ENCODE results near the gene BPI. TPM values are rescaled to one million over a fixed set of nuclear protein-coding genes. Genes with fewer than 3 reads are reported as not detected.

BPI gene
- total RNA-seq, 2 experiments from 2014 or later, result not detected

DNA sequence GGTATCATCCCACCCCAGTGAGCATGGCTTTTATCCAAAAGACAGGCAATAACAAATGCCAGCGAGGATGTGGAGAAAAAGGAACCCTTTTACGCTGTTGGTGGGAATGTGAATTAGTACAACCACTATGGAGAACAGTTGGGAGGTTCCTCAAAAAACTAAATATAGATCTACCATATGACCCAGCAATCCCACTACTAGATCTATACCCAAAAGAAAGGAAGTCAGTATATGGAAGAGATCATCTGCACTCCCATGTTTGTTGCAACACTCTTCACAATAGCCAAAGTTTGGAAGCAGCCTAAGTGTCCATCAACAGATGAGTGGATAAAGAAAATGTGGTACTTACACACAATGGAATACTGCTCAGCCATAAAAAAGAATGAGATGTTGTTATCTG, 37.5 kb upstream of the BPI start:
- Mint-ChIP-seq H3K27ac (no peak overlapping the region), H3K36me3 (ENCODE audit: low read depth) (no peaks in the 10 kb centered on the region), H3K4me3 (no peak overlapping the region), H3K27me3 (peaks cover 25% of the 10 kb centered on the region), H3K9me3 (no peaks in the 10 kb centered on the region), H3K4me1 (ENCODE audit: low read depth) (no peaks in the 10 kb centered on the region)
- intact Hi-C loops (cut with micrococcal nuclease), result no loop called here
- DNase-seq (no peak), ATAC-seq (no peak)
- CTCF ChIA-PET, result interaction anchor here (1.5 kb wide), 1 partner anchor 20 kb away, joined by 3 read pairs; no protein-coding TSS in a partner anchor
- POLR2A ChIA-PET, result no interaction called here
- TF ChIP-seq, protein P1, sequence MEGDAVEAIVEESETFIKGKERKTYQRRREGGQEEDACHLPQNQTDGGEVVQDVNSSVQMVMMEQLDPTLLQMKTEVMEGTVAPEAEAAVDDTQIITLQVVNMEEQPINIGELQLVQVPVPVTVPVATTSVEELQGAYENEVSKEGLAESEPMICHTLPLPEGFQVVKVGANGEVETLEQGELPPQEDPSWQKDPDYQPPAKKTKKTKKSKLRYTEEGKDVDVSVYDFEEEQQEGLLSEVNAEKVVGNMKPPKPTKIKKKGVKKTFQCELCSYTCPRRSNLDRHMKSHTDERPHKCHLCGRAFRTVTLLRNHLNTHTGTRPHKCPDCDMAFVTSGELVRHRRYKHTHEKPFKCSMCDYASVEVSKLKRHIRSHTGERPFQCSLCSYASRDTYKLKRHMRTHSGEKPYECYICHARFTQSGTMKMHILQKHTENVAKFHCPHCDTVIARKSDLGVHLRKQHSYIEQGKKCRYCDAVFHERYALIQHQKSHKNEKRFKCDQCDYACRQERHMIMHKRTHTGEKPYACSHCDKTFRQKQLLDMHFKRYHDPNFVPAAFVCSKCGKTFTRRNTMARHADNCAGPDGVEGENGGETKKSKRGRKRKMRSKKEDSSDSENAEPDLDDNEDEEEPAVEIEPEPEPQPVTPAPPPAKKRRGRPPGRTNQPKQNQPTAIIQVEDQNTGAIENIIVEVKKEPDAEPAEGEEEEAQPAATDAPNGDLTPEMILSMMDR (IDR thresholded peaks at IDR 0.05), result no peak

DNA sequence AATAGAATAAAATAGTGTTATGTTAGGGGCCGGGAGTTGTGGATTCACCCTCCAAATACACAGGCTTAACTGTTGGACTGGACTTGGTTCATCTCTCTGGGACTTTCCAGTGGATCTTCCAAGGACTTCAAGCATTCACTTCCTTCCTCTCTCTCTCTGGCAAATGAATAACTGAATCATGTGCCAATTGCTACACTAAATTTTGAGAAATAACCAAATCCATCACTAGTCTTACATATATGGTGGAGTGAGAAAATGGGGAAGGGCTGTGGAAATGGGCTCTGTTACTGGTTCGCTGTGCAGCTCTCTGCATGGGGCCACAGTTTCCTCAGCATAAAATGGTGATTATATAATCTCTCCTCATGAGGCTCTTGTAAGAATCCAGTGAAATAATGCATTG, 36.7 kb upstream of the BPI start:
- ChIA-PET CTCF (no interaction called here), POLR2A (no interaction called here)
- H3K4me3 Mint-ChIP-seq, result no peak overlapping the region
- no peaks in the 10 kb centered on the region for H3K9me3 Mint-ChIP-seq
- TF ChIP-seq, protein P1 (IDR thresholded peaks at IDR 0.05), result no peak
- H3K36me3 Mint-ChIP-seq (ENCODE audit: low read depth), result no peaks in the 10 kb centered on the region
- peaks cover 21% of the 10 kb centered on the region for H3K27me3 Mint-ChIP-seq
- intact Hi-C loops (cut with micrococcal nuclease), result no loop called here
- no peaks in the 10 kb centered on the region for H3K4me1 Mint-ChIP-seq (ENCODE audit: low read depth)
- H3K27ac Mint-ChIP-seq, result no peak overlapping the region
- ATAC-seq (no peak), DNase-seq (no peak)

DNA sequence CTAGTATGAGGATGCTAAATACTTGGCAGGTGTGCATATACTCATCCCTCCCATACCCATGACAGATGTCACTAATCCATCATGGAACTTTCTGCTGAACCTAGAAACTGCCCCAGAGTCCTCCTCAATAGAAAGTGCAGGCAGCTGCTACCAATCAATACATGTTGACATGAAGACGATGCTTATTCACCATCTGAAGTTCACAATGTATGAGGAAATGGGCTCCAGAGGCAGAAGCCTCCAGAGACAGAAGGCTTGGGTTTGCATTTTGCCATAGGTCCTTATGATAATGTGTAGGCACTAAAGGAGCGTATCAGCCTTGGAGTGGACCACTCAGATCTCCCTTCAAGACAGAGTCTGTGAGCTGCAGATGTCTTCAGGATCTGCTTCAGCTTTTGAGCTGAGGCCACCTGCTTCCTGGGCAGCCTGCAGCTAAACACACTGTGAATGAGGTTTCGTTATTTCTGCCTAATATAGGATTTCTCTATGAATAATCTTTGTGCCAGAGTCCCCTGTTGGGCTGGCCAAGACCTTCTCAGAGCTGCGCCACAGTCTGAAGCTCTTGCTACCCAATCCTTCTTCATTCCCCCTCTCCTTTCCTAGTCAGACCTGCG, 35.9 kb upstream of the BPI start:
- ChIA-PET CTCF (no interaction called here), POLR2A (no interaction called here)
- intact Hi-C loops (cut with micrococcal nuclease), result no loop called here
- ATAC-seq, result no peak
- Mint-ChIP-seq H3K27ac (no peak overlapping the region), H3K4me3 (no peak overlapping the region), H3K27me3 (peaks cover 17% of the 10 kb centered on the region), H3K9me3 (no peaks in the 10 kb centered on the region), H3K4me1 (ENCODE audit: low read depth) (no peaks in the 10 kb centered on the region), H3K36me3 (ENCODE audit: low read depth) (no peaks in the 10 kb centered on the region)
- TF ChIP-seq, protein P1 (IDR thresholded peaks at IDR 0.05), result no peak
- DNase-seq, result no peak

DNA sequence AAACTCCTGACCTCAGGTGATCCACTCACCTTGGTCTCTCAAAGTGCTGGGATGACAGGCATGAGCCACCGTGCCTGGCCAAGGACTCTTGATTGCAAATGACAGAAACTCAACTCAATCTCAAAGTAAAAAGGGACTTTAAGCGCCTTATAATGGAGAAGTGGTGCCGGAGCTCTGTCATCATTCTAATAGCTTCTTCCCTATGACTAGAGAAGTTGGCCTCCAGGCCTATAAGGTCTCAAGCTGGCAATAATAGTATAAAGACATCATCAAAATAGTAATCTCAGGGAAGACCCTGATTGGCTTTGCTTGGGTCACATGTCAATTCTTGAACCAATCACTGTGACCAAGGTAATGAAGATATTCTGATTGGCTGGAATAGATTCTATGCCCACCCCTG, 34.9 kb upstream of the BPI start:
- Mint-ChIP-seq H3K4me1 (ENCODE audit: low read depth) (no peaks in the 10 kb centered on the region), H3K36me3 (ENCODE audit: low read depth) (no peaks in the 10 kb centered on the region), H3K27me3 (peaks cover 17% of the 10 kb centered on the region), H3K27ac (no peak overlapping the region), H3K9me3 (no peaks in the 10 kb centered on the region), H3K4me3 (no peak overlapping the region)
- TF ChIP-seq, protein P1 (IDR thresholded peaks at IDR 0.05), result no peak
- DNase-seq, result no peak
- no peak for ATAC-seq
- POLR2A ChIA-PET, result no interaction called here
- CTCF ChIA-PET, result interaction anchor here (1.3 kb wide), 1 partner anchor 9 kb away, joined by 3 read pairs; no protein-coding TSS in a partner anchor
- intact Hi-C loops (cut with micrococcal nuclease), result no loop called here

DNA sequence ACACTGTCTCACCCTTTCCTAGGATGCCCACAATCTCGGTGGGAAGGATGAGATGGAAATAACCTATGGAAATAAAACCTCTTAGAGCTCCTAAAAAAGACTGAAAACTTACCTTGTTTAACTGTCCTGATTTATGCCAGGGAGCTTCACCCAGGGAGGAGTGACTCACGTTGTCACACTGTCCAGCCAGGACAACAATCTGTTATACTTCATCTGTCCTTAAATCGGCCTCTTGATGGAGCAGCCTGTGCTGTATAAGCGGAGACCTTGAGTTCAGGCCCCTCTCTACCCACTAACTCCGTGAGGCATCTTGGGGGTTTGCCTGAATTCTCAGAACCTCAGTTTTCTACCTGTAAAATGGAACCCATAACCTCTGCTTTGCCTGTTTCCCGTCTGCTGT, 34.2 kb upstream of the BPI start:
- H3K4me1 Mint-ChIP-seq (ENCODE audit: low read depth), result no peaks in the 10 kb centered on the region
- ChIA-PET CTCF (interaction anchor here (1.3 kb wide), 1 partner anchor 9 kb away, joined by 3 read pairs; no protein-coding TSS in a partner anchor), POLR2A (no interaction called here)
- TF ChIP-seq, protein P1 (IDR thresholded peaks at IDR 0.05), result no peak
- no peak for ATAC-seq
- no peaks in the 10 kb centered on the region for H3K9me3 Mint-ChIP-seq
- intact Hi-C loops (cut with micrococcal nuclease), result no loop called here
- no peak overlapping the region for H3K27ac Mint-ChIP-seq
- no peak overlapping the region for H3K4me3 Mint-ChIP-seq
- no peaks in the 10 kb centered on the region for H3K36me3 Mint-ChIP-seq (ENCODE audit: low read depth)
- peaks cover 13% of the 10 kb centered on the region for H3K27me3 Mint-ChIP-seq
- no peak for DNase-seq
